Endothelial cell of umbilical vein (primary cell): Measurements from ENCODE around the gene SMARCAL1. TPM values are rescaled to one million over a fixed set of nuclear protein-coding genes. Genes with fewer than 3 reads are reported as not detected.

Source experiments
- BruUV-seq: library from RNA; stranded (reverse); fragments of 400-500 nt; replicated peaks from 2 replicates; lab custom pipeline; 2021; lab: Mats Ljungman, UMichigan
- CTCF ChIA-PET: fragments of 300-600, 350-600 bp; sonication (Branson Sonifier 250); formaldehyde crosslinking; loops from one replicate; lab custom pipeline; 2021; ENCODE audit warnings: antibody characterized with exemption, inconsistent platforms; lab: Charles Lee
- POLR2A ChIA-PET: fragments of 300-600, 350-600 bp; sonication (Branson Sonifier 250); formaldehyde crosslinking; loops from one replicate; lab custom pipeline; 2021; ENCODE audit warnings: antibody characterized with exemption, inconsistent platforms; lab: Charles Lee
- DNase-seq: peaks from one replicate; pipeline ENCODE4 v3.0.0-alpha.2; 2011; ENCODE audit warnings: low read depth, low spot score
- FAIRE-seq: peaks from 2 replicates; lab custom pipeline; 2011; peaks lifted over from hg19 to GRCh38; lab: Jason Lieb, UNC
- H2AFZ ChIP-seq: 2 replicates; pipeline ENCODE4 v1.6.0; 2012; ENCODE audit warnings: low read depth, low read length, control low read depth, inconsistent platforms
- H3K27ac ChIP-seq: 2 replicates; pipeline ENCODE4 v1.5.1; 2011; ENCODE audit warnings: low read depth, mild to moderate bottlenecking, control low read depth, low read length, moderate library complexity; ENCODE audit not compliant: insufficient read depth
- H3K27me3 ChIP-seq, 2 experiments: 2 replicates each; pipeline versions ENCODE4 v1.6.0 to v1.6.1; 2011; ENCODE audit warnings: low read length in 2 of 2, mixed read lengths in 1 of 2; ENCODE audit not compliant: control insufficient read depth in 2 of 2, insufficient read depth in 2 of 2
- H3K36me3 ChIP-seq, 2 experiments: 2 replicates in 1 of 2; 3 replicates in 1 of 2; pipeline ENCODE4 v1.5.1; 2011; ENCODE audit warnings: low read length in 2 of 2, mild to moderate bottlenecking in 1 of 2, moderate library complexity in 1 of 2; ENCODE audit not compliant: control insufficient read depth in 2 of 2, insufficient read depth in 2 of 2; ENCODE audit errors: extremely low read depth in 1 of 2
- H3K4me1 ChIP-seq: 3 replicates; pipeline ENCODE4 v1.5.1; 2011; ENCODE audit warnings: mild to moderate bottlenecking, low read length; ENCODE audit not compliant: control insufficient read depth, insufficient read depth; ENCODE audit errors: extremely low read depth
- H3K4me2 ChIP-seq: 2 replicates; pipeline ENCODE4 v1.6.1; 2011; ENCODE audit warnings: low read length, control low read depth, mixed read lengths; ENCODE audit not compliant: insufficient read depth
- H3K4me3 ChIP-seq, 3 experiments: fragments of 200-600 bp in 1 of 3; sonication (generic), shearing (Covaris generic) in 1 of 3; replicated peaks in 1 of 3; 2 replicates each; pipeline ENCODE4 v1.5.1; 2011 to 2016; ENCODE audit warnings: control low read depth in 3 of 3, low read length in 3 of 3, mild to moderate bottlenecking in 2 of 3, inconsistent platforms in 1 of 3, low read depth in 1 of 3, moderate library complexity in 1 of 3; ENCODE audit not compliant: insufficient read depth in 1 of 3
- H3K79me2 ChIP-seq: 2 replicates; pipeline ENCODE4 v1.6.0; 2012; ENCODE audit warnings: low read length, inconsistent platforms; ENCODE audit not compliant: control insufficient read depth, insufficient read depth
- H3K9ac ChIP-seq: replicated peaks from 2 replicates; pipeline ENCODE3; 2011; ENCODE audit warnings: low read length, control low read depth; ENCODE audit not compliant: insufficient read depth; ENCODE audit errors: extremely low read depth
- H3K9me1 ChIP-seq: replicated peaks from 3 replicates; pipeline ENCODE4 v1.6.0; 2011; ENCODE audit warnings: mild to moderate bottlenecking, low read length; ENCODE audit not compliant: control insufficient read depth, insufficient read depth; ENCODE audit errors: extremely low read depth
- H3K9me3 ChIP-seq: replicated peaks from 2 replicates; pipeline ENCODE4 v1.5.1; 2012; ENCODE audit warnings: low read length, inconsistent platforms; ENCODE audit not compliant: control insufficient read depth, insufficient read depth
- H4K20me1 ChIP-seq: replicated peaks from 2 replicates; pipeline ENCODE3; 2011; ENCODE audit warnings: mild to moderate bottlenecking, low read length; ENCODE audit not compliant: control insufficient read depth, insufficient read depth; ENCODE audit errors: extremely low read depth
- EZH2 ChIP-seq: IDR thresholded peaks from 2 replicates; pipeline ENCODE4 v1.6.1; 2012; ENCODE audit warnings: borderline replicate concordance, low read depth, mild to moderate bottlenecking, moderate library complexity, low read length, inconsistent platforms; ENCODE audit not compliant: severe bottlenecking
- FOS ChIP-seq: IDR thresholded peaks from 2 replicates; pipeline ENCODE4 v1.6.1; 2011; ENCODE audit warnings: mild to moderate bottlenecking, low read length, moderate library complexity, borderline replicate concordance; ENCODE audit not compliant: insufficient read depth
- GATA2 ChIP-seq: IDR thresholded peaks from 2 replicates; pipeline ENCODE4 v1.7.0; 2011; ENCODE audit warnings: low read depth, mild to moderate bottlenecking, moderate library complexity, mixed read lengths, low read length; ENCODE audit not compliant: insufficient read length, insufficient read depth
- JUN ChIP-seq: IDR thresholded peaks from 2 replicates; pipeline ENCODE4 v1.6.1; 2011; ENCODE audit warnings: borderline replicate concordance, low read depth; ENCODE audit not compliant: insufficient read length, insufficient read depth
- MAX ChIP-seq: IDR thresholded peaks from 2 replicates; pipeline ENCODE4 v1.6.1; 2011; ENCODE audit not compliant: insufficient read depth, insufficient read length
- MYC ChIP-seq: IDR thresholded peaks from one replicate; pipeline ENCODE4 v1.6.1; 2011; ENCODE audit warnings: mild to moderate bottlenecking, low read depth, low read length
- POLR2A ChIP-seq: IDR thresholded peaks from 2 replicates; pipeline ENCODE4 v1.6.1; 2012; ENCODE audit warnings: low read depth, mild to moderate bottlenecking, control low read depth, low read length
- POLR2AphosphoS5 ChIP-seq: IDR thresholded peaks from 2 replicates; pipeline ENCODE4 v1.6.1; 2012; ENCODE audit warnings: low read depth, mild to moderate bottlenecking, control low read depth, low read length, moderate library complexity; ENCODE audit not compliant: insufficient read depth
- dilution Hi-C: fragments of 300-500 bp; cut with MboI; formaldehyde crosslinking; loops from one replicate; pipeline ENCODE4 v1.15.0; 2019; ENCODE audit warnings: low sequenced_read_pairs; ENCODE audit not compliant: extremely low pct_ligation_motif_present
- intact Hi-C: fragments of 100-400 bp; cut with micrococcal nuclease; formaldehyde crosslinking; loops from one replicate; pipeline ENCODE4 v1.10.0; 2022
- polyA plus RNA-seq, 4 experiments: library from polyadenylated mRNA; depleted of rRNA in 3 of 4; stranded (reverse) in 3 of 4; unstranded in 1 of 4; fragments of >200 nt; gene quantifications; 2 replicates each; pipeline versions ENCODE4 v1.2.1 to v1.2.3, GENCODE V29; 2011 to 2012; ENCODE audit warnings: missing spikeins in 1 of 4
- total RNA-seq: library from RNA; stranded (reverse); gene quantifications from 2 replicates; pipeline ENCODE4 v1.2.3, GENCODE V29; 2021
- TF ChIP-seq, protein P1 (sequence below), 2 donors: IDR thresholded peaks; 1 replicate in 1 of 2; 2 replicates in 1 of 2; pipeline ENCODE4 v1.5.1; 2011; ENCODE audit warnings: low read length in 2 of 2, mild to moderate bottlenecking in 2 of 2, moderate library complexity in 2 of 2, control low read depth in 1 of 2, inconsistent platforms in 1 of 2, low read depth in 1 of 2; ENCODE audit not compliant: insufficient read depth in 1 of 2; ENCODE audit errors: extremely low read depth in 1 of 2

The SMARCAL1 gene
- total and polyA plus RNA-seq, 2 donors (not counting 3 experiments of a cell fraction or from before 2014, with no cell fraction given) = 25.4 to 30.7 TPM

DNA sequence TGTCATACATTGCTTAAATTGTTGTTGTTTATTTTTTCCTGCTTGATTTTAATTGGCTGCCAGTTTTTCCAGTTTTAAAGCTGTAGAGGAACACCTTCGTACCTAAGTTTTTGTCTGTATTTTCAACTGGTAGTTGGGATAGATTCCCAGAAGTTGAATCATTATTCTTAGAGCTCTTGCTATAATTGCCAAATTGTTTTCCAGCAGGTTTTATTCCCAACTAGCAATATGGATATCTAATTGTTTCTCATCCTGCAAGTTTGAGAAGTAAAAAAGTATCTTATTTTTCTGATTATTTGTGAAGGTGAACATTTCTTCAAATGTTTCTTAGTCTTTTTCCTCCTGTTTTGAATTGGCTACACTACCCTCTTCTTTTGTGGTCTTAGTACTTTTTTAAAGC, 6.7 kb downstream of the SMARCAL1 start:
- H3K9me3 ChIP-seq = no peaks in the 10 kb centered on the region
- H4K20me1 ChIP-seq = no peaks in the 10 kb centered on the region
- H3K9me1 ChIP-seq = no peaks in the 10 kb centered on the region
- H3K4me1 ChIP-seq = no peaks in the 10 kb centered on the region
- CTCF ChIA-PET = no interaction called here
- dilution Hi-C loops (no loop called here), intact Hi-C loops (no loop called here)
- no peak for TF ChIP-seq POLR2AphosphoS5
- TF ChIP-seq EZH2 = no peak
- no peak for TF ChIP-seq JUN
- TF ChIP-seq POLR2A = no peak
- no peak for TF ChIP-seq MYC
- TF ChIP-seq, protein P1, sequence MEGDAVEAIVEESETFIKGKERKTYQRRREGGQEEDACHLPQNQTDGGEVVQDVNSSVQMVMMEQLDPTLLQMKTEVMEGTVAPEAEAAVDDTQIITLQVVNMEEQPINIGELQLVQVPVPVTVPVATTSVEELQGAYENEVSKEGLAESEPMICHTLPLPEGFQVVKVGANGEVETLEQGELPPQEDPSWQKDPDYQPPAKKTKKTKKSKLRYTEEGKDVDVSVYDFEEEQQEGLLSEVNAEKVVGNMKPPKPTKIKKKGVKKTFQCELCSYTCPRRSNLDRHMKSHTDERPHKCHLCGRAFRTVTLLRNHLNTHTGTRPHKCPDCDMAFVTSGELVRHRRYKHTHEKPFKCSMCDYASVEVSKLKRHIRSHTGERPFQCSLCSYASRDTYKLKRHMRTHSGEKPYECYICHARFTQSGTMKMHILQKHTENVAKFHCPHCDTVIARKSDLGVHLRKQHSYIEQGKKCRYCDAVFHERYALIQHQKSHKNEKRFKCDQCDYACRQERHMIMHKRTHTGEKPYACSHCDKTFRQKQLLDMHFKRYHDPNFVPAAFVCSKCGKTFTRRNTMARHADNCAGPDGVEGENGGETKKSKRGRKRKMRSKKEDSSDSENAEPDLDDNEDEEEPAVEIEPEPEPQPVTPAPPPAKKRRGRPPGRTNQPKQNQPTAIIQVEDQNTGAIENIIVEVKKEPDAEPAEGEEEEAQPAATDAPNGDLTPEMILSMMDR (IDR thresholded peaks at IDR 0.05; ENCODE audit: extremely low read depth in 1 of 2, insufficient read depth in 1 of 2, low read depth in 1 of 2, low read length in 2 of 2) = no peak
- TF ChIP-seq MAX = no peak
- TF ChIP-seq FOS = no peak
- no peak for TF ChIP-seq GATA2
- POLR2A ChIA-PET = no interaction called here
- no peak overlapping the region for H2AFZ ChIP-seq
- H3K27ac ChIP-seq = no peak overlapping the region
- H3K79me2 ChIP-seq = no peaks in the 10 kb centered on the region
- H3K27me3 ChIP-seq = no peaks in the 10 kb centered on the region
- H3K4me2 ChIP-seq = no peak overlapping the region
- peaks cover 9 to 30% of the 10 kb centered on the region in 2 experiments for H3K36me3 ChIP-seq
- no peak overlapping the region for H3K4me3 ChIP-seq
- BruUV-seq = no TSS peak
- H3K9ac ChIP-seq = no peak overlapping the region
- FAIRE-seq (no peak), DNase-seq (no peak)
